Thoracic aorta (tissue), 2 donors: ENCODE results near the gene KCNT1. TPM values are rescaled to one million over a fixed set of nuclear protein-coding genes. Genes with fewer than 3 reads are reported as not detected.
"Not testable (repeated sequence)": the region's sequence is repeated elsewhere in the genome, so short reads cannot be mapped to it uniquely, and the experiment has no call there.

Source experiments
- ATAC-seq: fragments of 150-250 bp; one replicate; pipeline ENCODE4 v1.8.0; 2017; ENCODE audit warnings: low read depth; ENCODE audit not compliant: insufficient number of reproducible peaks, low FRiP score
- DNase-seq: peaks from one replicate; pipeline ENCODE4 v3.0.0-alpha.2; 2020; ENCODE audit warnings: low spot score
- H3K27ac ChIP-seq, 2 donors: fragments of 200-600 bp; sonication (generic); 1 replicate in 1 of 2; 2 replicates in 1 of 2; pipeline ENCODE4 v1.5.1; 2016; ENCODE audit warnings: mild to moderate bottlenecking in 2 of 2, moderate library complexity in 2 of 2
- H3K27me3 ChIP-seq: fragments of 200-600 bp; sonication (generic); replicated peaks from 2 replicates; pipeline ENCODE4 v1.6.0; 2016; ENCODE audit warnings: mild to moderate bottlenecking; ENCODE audit not compliant: insufficient read depth
- H3K36me3 ChIP-seq: fragments of 200-600 bp; sonication (generic); one replicate; pipeline ENCODE4 v1.5.1; 2016
- H3K4me1 ChIP-seq, 2 donors: fragments of 200-600 bp; sonication (generic); 1 replicate in 1 of 2; 2 replicates in 1 of 2; pipeline versions ENCODE4 v1.5.1 to v1.6.0; 2016; ENCODE audit warnings: low read depth in 2 of 2, mild to moderate bottlenecking in 1 of 2; ENCODE audit not compliant: control insufficient read depth in 1 of 2
- H3K4me3 ChIP-seq: fragments of 200-600 bp; sonication (generic); 2 replicates; pipeline ENCODE4 v1.5.1; 2016; ENCODE audit warnings: mild to moderate bottlenecking
- H3K9me3 ChIP-seq: fragments of 200-600 bp; sonication (generic); 2 replicates; pipeline ENCODE4 v1.5.1; 2016
- CTCF ChIP-seq: fragments of 200-600 bp; sonication (generic); IDR thresholded peaks from one replicate; pipeline ENCODE4 v1.5.1; 2019; ENCODE audit warnings: antibody characterized with exemption
- total RNA-seq, 2 donors: library from RNA; depleted of rRNA; stranded (reverse); fragments of >200 nt; gene quantifications; one replicate each; pipeline versions ENCODE4 v1.1.0 to v1.2.3, GENCODE V29; 2016

KCNT1 gene
- total RNA-seq, 2 donors from 2014 or later = 0.28 to 0.54 TPM

GRCh38 chr9:135669616-135670285 is 32.2 kb upstream of the KCNT1 start:
- Histone ChIP-seq H3K27me3 (no peaks in the 10 kb centered on the region), H3K9me3 (no peaks in the 10 kb centered on the region), H3K27ac (no peak overlapping the region), H3K36me3 (no peaks in the 10 kb centered on the region), H3K4me1 (no peaks in the 10 kb centered on the region), H3K4me3 (no peak overlapping the region)
- DNase-seq (no peak), ATAC-seq (no peak)
- TF ChIP-seq CTCF = no peak

- no peaks in the 10 kb centered on the region for H3K4me1 ChIP-seq
- DNase-seq (no peak), ATAC-seq (no peak)
Measured at GRCh38 chr9:135670721-135671590, 31.0 kb upstream of the KCNT1 start.

GRCh38 chr9:135671591-135672041 is 30.4 kb upstream of the KCNT1 start:
- Histone ChIP-seq H3K27me3 (no peaks in the 10 kb centered on the region), H3K4me3 (no peak overlapping the region), H3K4me1 (no peaks in the 10 kb centered on the region), H3K36me3 (no peaks in the 10 kb centered on the region), H3K27ac (no peak overlapping the region), H3K9me3 (no peaks in the 10 kb centered on the region)
- ATAC-seq (no peak), DNase-seq (no peak)
- TF ChIP-seq CTCF = no peak

More at GRCh38 chr9:135670721-135671590, 31.0 kb upstream of the KCNT1 start:
- no peaks in the 10 kb centered on the region for H3K27me3 ChIP-seq
- no peak overlapping the region for H3K4me3 ChIP-seq
- no peaks in the 10 kb centered on the region for H3K9me3 ChIP-seq
- no peak for TF ChIP-seq CTCF
- H3K36me3 ChIP-seq = no peaks in the 10 kb centered on the region
- no peak overlapping the region for H3K27ac ChIP-seq

- not testable (repeated sequence) for H3K9me3 ChIP-seq, DNase-seq, H3K27ac ChIP-seq, H3K4me3 ChIP-seq, H3K4me1 ChIP-seq, ATAC-seq, H3K27me3 ChIP-seq, H3K36me3 ChIP-seq
Measured at GRCh38 chr9:135672786-135673185, 29.2 kb upstream of the KCNT1 start.

- TF ChIP-seq CTCF = no peak
- no peak for ATAC-seq
- Histone ChIP-seq H3K4me3 (no peak overlapping the region), H3K27ac (no peak overlapping the region), H3K36me3 (no peaks in the 10 kb centered on the region), H3K9me3 (no peaks in the 10 kb centered on the region), H3K4me1 (no peaks in the 10 kb centered on the region), H3K27me3 (no peaks in the 10 kb centered on the region)
- DNase-seq = no peak
Measured at GRCh38 chr9:135673941-135674340, 28.0 kb upstream of the KCNT1 start.
